Measurements from ENCODE around the gene ZNF365. TPM values are rescaled to one million over a fixed set of nuclear protein-coding genes. Genes with fewer than 3 reads are reported as not detected.
"Not testable (repeated sequence)": the region's sequence is repeated elsewhere in the genome, so short reads cannot be mapped to it uniquely, and the experiment has no call there.

The ZNF365 gene
- total RNA-seq, 1 donor from 2014 or later = not detected

DNA sequence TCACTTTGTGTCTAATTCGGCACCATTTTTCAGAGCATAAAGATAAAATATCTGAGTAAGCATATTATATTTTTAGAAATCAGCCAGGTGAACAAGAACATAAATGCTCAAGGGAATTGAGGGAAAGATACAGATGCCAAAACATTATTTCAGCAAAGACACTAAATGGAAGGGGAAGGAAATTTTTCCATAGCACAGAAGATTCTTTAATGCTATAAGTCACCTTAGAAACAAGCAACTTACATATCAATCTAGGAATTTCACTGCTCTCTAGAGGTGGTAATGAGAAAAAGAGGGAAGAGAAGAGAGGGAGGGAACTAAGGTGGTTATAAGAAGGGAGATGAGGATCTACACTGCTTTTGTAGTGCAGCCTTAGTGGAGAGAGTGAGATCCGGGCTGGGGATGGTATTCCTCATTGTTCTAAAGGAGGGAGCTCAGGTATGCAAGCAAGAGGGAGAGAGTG lies 20.4 kb downstream of the ZNF365 start:
- no peaks in the 10 kb centered on the region for H3K36me3 Mint-ChIP-seq (ENCODE audit: insufficient read depth)
- H3K27ac Mint-ChIP-seq = no peak overlapping the region
- TF ChIP-seq, protein P1, sequence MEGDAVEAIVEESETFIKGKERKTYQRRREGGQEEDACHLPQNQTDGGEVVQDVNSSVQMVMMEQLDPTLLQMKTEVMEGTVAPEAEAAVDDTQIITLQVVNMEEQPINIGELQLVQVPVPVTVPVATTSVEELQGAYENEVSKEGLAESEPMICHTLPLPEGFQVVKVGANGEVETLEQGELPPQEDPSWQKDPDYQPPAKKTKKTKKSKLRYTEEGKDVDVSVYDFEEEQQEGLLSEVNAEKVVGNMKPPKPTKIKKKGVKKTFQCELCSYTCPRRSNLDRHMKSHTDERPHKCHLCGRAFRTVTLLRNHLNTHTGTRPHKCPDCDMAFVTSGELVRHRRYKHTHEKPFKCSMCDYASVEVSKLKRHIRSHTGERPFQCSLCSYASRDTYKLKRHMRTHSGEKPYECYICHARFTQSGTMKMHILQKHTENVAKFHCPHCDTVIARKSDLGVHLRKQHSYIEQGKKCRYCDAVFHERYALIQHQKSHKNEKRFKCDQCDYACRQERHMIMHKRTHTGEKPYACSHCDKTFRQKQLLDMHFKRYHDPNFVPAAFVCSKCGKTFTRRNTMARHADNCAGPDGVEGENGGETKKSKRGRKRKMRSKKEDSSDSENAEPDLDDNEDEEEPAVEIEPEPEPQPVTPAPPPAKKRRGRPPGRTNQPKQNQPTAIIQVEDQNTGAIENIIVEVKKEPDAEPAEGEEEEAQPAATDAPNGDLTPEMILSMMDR (IDR thresholded peaks at IDR 0.05; ENCODE audit: unreplicated experiment) = no peak

DNA sequence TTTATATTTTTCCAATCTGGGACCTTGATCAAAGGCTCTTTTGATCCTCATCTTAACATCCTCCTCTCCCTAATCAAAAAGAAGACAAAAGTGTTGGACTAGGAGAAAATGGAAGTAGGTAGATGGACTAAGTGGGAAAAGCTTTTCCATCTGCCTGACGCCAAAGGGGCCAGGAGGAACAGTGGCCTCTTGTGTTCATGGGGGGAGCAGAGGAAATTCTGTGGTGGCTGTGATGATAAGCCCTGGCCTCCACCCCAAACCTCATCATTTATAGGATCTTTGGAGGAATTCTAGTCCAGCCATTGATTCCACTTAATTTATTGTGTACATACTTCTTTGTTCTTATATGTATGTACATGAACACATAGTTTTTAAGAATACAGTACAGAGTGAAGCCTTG lies 21.7 kb downstream of the ZNF365 start:
- no peaks in the 10 kb centered on the region for H3K36me3 Mint-ChIP-seq (ENCODE audit: insufficient read depth)
- TF ChIP-seq, protein P1 (IDR thresholded peaks at IDR 0.05; ENCODE audit: unreplicated experiment) = no peak
- no peaks in the 10 kb centered on the region for H3K9me3 Mint-ChIP-seq (ENCODE audit: low read depth)
- H3K4me3 Mint-ChIP-seq (ENCODE audit: low read depth) = no peak overlapping the region
- H3K27me3 Mint-ChIP-seq = no peaks in the 10 kb centered on the region
- no peak overlapping the region for H3K27ac Mint-ChIP-seq
- no peaks in the 10 kb centered on the region for H3K4me1 Mint-ChIP-seq (ENCODE audit: low read depth)
- DNase-seq (ENCODE audit: low spot score, unreplicated experiment) = no peak

More for the DNA sequence above, 20.4 kb downstream of the ZNF365 start:
- no peaks in the 10 kb centered on the region for H3K9me3 Mint-ChIP-seq (ENCODE audit: low read depth)
- no peak overlapping the region for H3K4me3 Mint-ChIP-seq (ENCODE audit: low read depth)
- no peaks in the 10 kb centered on the region for H3K4me1 Mint-ChIP-seq (ENCODE audit: low read depth)
- H3K27me3 Mint-ChIP-seq = no peaks in the 10 kb centered on the region
- no peak for DNase-seq (ENCODE audit: low spot score, unreplicated experiment)

DNA sequence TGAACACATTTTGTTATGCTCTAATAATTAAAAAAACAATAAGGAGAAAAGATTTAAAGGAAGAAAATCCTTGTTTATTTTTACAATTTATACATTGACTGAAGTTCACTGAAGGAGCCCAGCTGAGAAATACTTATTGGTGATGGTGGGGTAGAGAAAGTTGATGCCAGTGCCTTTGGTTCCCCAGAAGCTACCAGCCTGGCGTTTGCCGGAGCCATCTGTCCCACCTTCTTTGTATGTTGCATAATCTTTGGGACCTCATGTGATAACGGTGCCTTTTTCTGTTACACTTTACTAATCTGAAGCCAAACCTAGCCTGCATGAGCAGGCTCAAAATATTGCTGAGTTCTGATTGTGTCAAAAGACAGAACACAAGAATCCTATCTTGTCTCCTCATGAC lies 22.7 kb downstream of the ZNF365 start:
- no peak for DNase-seq (ENCODE audit: low spot score, unreplicated experiment)
- Mint-ChIP-seq H3K4me3 (ENCODE audit: low read depth) (no peak overlapping the region), H3K27me3 (no peaks in the 10 kb centered on the region), H3K4me1 (ENCODE audit: low read depth) (no peaks in the 10 kb centered on the region), H3K9me3 (ENCODE audit: low read depth) (no peaks in the 10 kb centered on the region), H3K27ac (no peak overlapping the region), H3K36me3 (ENCODE audit: insufficient read depth) (no peaks in the 10 kb centered on the region)
- TF ChIP-seq, protein P1 (IDR thresholded peaks at IDR 0.05; ENCODE audit: unreplicated experiment) = no peak

DNA sequence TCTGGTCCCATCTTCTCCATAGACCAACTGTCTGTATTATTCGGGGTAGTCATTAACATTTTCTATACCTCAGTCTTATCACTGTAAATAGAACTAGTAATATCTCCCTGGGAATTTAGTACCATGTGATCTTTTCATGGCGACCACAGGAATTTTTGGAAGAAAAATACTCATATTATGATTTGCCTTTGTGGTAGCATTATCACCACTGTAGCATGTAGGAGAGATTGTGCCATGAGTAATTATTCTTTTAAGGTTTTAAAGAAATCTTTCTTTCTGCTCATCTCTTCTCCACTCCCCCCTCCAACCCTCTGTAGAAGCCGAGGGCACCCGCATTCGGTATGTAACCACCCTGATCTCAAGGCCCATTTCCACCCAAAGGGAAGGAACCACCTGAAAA lies 25.0 kb downstream of the ZNF365 start:
- Mint-ChIP-seq H3K27me3 (no peaks in the 10 kb centered on the region), H3K27ac (no peak overlapping the region), H3K36me3 (ENCODE audit: insufficient read depth) (no peaks in the 10 kb centered on the region), H3K4me1 (ENCODE audit: low read depth) (no peaks in the 10 kb centered on the region), H3K4me3 (ENCODE audit: low read depth) (no peak overlapping the region), H3K9me3 (ENCODE audit: low read depth) (no peaks in the 10 kb centered on the region)
- DNase-seq (ENCODE audit: low spot score, unreplicated experiment) = no peak
- TF ChIP-seq, protein P1 (IDR thresholded peaks at IDR 0.05; ENCODE audit: unreplicated experiment) = no peak

DNA sequence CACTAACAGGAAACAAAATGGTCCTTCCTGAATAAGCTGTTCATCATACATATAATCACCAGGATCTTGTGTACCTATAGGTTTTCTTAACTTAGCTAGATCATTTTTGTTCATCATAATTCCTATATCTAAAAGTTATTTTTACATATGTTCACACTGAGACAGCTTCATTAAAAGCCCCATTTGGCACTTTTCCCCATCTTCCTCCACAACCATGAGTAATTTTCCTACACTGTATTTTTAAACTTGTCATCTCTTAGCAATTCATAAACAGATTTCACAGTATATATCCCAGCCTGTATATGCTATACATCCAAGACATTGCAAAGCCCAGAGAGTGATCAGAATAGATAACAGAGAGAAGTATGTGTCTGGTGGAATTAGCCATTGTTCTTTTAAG lies 28.3 kb downstream of the ZNF365 start:
- Mint-ChIP-seq H3K27ac (no peak overlapping the region), H3K27me3 (no peaks in the 10 kb centered on the region), H3K4me3 (ENCODE audit: low read depth) (no peak overlapping the region), H3K36me3 (ENCODE audit: insufficient read depth) (no peaks in the 10 kb centered on the region), H3K9me3 (ENCODE audit: low read depth) (peaks cover 3% of the 10 kb centered on the region), H3K4me1 (ENCODE audit: low read depth) (no peaks in the 10 kb centered on the region)
- TF ChIP-seq, protein P1 (IDR thresholded peaks at IDR 0.05; ENCODE audit: unreplicated experiment) = no peak
- no peak for DNase-seq (ENCODE audit: low spot score, unreplicated experiment)

DNA sequence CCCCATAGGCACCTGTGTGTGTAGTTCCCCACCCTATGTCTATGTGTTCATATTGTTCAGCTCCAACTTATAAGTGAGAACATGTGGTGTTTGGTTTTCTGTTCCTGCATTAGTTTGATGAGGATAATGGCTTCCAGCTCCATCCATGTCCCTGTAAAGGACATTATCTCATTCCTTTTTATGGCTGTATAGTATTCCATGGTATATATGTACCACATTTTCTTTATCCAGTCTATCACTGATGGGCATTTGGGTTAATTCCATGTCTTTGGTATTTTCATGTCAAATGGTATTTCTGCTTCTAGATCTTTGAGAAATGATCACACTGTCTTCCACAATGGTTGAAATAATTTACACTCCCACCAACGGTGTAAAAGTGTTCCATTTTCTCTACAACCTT lies 36.4 kb downstream of the ZNF365 start:
- not testable (repeated sequence) for H3K36me3 Mint-ChIP-seq (ENCODE audit: insufficient read depth); DNase-seq (ENCODE audit: low spot score, unreplicated experiment); H3K4me3 Mint-ChIP-seq (ENCODE audit: low read depth); H3K27me3 Mint-ChIP-seq; H3K4me1 Mint-ChIP-seq (ENCODE audit: low read depth); H3K27ac Mint-ChIP-seq
- H3K9me3 Mint-ChIP-seq (ENCODE audit: low read depth) = peaks cover 27% of the 10 kb centered on the region

DNA sequence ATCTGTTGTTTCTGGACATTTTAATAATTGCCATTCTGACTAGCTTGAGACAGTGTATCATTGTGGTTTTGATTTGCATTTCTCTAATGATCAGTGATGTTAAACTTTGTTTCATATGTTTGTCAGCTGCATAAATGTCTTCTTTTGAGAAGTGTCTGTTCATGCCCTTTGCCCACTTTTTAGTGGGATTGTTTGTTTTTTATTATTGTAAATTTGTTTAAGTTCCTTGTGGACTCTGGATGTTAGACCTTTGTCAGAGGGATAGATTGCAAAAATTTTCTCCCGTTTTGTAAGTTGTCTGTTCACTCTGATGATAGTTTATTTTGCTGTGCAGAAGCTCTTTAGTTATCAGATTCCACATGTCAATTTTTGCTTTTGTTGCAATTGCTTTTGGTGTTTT lies 36.8 kb downstream of the ZNF365 start:
- H3K4me1 Mint-ChIP-seq (ENCODE audit: low read depth); H3K4me3 Mint-ChIP-seq (ENCODE audit: low read depth); H3K27ac Mint-ChIP-seq; DNase-seq (ENCODE audit: low spot score, unreplicated experiment); H3K36me3 Mint-ChIP-seq (ENCODE audit: insufficient read depth); H3K27me3 Mint-ChIP-seq: not testable (repeated sequence)
- peaks cover 27% of the 10 kb centered on the region for H3K9me3 Mint-ChIP-seq (ENCODE audit: low read depth)

Measured in progenitor cell of endocrine pancreas (in vitro differentiated cells).